ENCODE data around the gene C15orf39.

- TF ChIP-seq KLF16 (tag by site-specific recombination; IDR thresholded peaks at IDR 0.05) (0 out of 2 replicates have a peak, but pooled peaks have one; percentile 86), PRDM10 (tag by site-specific recombination; IDR thresholded peaks at IDR 0.05) (no peak), ZNF639 (tag by site-specific recombination; IDR thresholded peaks at IDR 0.05) (0 out of 2 replicates have a peak, but pooled peaks have one; percentile 16), PRDM1 (tag by site-specific recombination; IDR thresholded peaks at IDR 0.05) (no peak), YY1 (tag by site-specific recombination; IDR thresholded peaks at IDR 0.05) (peak; percentile 53; the same call in 1 of the 2 replicates), ZNF133 (tag by site-specific recombination; IDR thresholded peaks at IDR 0.05) (no peak)
- TF ChIP-seq, protein P1, sequence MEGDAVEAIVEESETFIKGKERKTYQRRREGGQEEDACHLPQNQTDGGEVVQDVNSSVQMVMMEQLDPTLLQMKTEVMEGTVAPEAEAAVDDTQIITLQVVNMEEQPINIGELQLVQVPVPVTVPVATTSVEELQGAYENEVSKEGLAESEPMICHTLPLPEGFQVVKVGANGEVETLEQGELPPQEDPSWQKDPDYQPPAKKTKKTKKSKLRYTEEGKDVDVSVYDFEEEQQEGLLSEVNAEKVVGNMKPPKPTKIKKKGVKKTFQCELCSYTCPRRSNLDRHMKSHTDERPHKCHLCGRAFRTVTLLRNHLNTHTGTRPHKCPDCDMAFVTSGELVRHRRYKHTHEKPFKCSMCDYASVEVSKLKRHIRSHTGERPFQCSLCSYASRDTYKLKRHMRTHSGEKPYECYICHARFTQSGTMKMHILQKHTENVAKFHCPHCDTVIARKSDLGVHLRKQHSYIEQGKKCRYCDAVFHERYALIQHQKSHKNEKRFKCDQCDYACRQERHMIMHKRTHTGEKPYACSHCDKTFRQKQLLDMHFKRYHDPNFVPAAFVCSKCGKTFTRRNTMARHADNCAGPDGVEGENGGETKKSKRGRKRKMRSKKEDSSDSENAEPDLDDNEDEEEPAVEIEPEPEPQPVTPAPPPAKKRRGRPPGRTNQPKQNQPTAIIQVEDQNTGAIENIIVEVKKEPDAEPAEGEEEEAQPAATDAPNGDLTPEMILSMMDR (tag by site-specific recombination; IDR thresholded peaks at IDR 0.05), result peak; percentile 79
- TF ChIP-seq, protein P2, sequence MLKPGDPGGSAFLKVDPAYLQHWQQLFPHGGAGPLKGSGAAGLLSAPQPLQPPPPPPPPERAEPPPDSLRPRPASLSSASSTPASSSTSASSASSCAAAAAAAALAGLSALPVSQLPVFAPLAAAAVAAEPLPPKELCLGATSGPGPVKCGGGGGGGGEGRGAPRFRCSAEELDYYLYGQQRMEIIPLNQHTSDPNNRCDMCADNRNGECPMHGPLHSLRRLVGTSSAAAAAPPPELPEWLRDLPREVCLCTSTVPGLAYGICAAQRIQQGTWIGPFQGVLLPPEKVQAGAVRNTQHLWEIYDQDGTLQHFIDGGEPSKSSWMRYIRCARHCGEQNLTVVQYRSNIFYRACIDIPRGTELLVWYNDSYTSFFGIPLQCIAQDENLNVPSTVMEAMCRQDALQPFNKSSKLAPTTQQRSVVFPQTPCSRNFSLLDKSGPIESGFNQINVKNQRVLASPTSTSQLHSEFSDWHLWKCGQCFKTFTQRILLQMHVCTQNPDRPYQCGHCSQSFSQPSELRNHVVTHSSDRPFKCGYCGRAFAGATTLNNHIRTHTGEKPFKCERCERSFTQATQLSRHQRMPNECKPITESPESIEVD (tag by site-specific recombination; IDR thresholded peaks at IDR 0.05), result no peak
Measured at GRCh38 chr15:75201616-75202250, at the start of gene C15orf39.

Data from HEK293 (cell line).